ENCODE data around the gene TSPAN18. TPM values are rescaled to one million over a fixed set of nuclear protein-coding genes. Genes with fewer than 3 reads are reported as not detected.

Gene TSPAN18
- polyA plus RNA-seq, 3 donors, result 59.9 to 62.0 (median 61.2) TPM

DNA sequence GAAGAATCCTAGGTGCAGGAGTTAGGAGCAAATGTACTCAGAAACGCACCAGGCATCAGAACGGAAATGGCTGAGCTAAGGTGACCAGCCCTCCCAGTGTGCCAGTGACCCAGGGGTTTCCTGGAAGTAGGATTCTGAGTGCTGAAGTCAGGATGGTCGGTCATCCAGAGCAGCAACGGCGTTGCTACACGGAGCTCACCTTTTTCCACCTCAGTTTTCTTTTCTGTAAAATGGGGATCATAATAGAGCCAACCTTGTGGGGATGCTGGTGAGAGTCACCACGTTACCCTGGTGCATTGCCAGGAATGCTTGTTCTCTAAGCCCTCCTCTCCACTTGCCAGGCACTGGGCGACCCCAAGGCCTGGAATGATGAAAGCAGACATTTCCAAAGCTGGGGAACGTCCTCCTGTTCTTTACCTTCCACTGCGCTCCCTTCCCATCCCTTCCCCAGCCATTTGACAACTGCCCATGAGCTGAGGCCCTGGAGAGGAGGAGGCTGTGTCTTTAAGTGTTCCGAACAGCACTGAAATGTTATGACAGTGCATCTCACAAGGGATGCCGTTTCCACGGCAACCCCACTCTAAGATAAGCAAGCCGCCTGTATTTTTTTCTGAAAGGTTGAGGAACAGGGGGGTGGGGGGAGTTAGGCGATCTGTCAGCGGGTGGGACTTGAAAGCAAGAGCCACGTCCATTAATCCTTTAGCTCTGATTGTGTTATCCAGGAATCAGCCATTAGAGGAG lies 66.8 kb downstream of the TSPAN18 start:
- peak; percentile 60 for DNase-seq

- DNase-seq, result no peak
Observed at GRCh38 chr11:44795803-44796535, 69.2 kb downstream of the TSPAN18 start.

- no peak for DNase-seq
Observed at GRCh38 chr11:44797051-44797450, 70.3 kb downstream of the TSPAN18 start.

- DNase-seq, result no peak
Observed at GRCh38 chr11:44797886-44798606, 71.3 kb downstream of the TSPAN18 start.

DNA sequence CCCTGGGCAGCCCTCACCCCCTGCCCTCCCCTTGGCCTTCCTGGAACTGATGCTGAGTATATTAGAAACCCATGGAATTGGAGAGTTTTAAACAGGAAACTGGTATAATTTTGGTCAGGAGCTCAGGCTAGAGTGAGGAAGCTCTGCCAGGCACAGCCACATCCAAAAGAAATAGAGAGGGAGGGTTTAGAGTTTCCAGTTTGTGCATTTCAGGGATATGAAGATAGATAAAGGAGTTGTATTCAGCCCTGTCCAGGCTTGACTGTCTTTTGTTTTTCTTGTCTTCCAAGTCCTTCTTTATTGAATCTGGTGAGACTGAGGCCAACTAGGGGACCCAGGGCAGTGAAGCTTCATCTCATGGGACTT lies 71.8 kb downstream of the TSPAN18 start:
- no peak for DNase-seq

- no peak for DNase-seq
Observed at GRCh38 chr11:44799012-44799411, 72.2 kb downstream of the TSPAN18 start.

DNA sequence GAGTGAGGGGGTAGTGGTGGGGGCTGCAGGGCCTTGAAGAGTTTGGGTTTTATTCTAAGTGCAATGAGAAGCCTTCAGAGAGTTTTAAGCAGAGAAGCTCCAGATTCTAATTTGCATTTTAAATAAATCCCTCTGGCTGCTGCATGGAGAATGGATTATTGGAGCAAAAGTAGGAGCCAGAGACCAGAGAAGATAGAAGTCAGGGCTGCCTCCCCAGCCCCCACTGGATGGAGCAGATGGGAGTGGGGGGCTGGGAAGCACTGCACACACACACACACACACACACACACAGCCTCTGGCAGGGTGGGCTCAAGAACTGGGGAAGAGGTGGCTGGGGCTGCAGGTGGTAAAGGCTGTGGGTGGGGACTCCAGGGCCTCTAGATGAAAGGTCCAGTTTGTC lies 75.6 kb downstream of the TSPAN18 start:
- no peak for DNase-seq

GRCh38 chr11:44803009-44803408 lies 76.2 kb downstream of the TSPAN18 start:
- no peak for DNase-seq

GRCh38 chr11:44804449-44805437 lies 78.0 kb downstream of the TSPAN18 start:
- no peak for DNase-seq

DNA sequence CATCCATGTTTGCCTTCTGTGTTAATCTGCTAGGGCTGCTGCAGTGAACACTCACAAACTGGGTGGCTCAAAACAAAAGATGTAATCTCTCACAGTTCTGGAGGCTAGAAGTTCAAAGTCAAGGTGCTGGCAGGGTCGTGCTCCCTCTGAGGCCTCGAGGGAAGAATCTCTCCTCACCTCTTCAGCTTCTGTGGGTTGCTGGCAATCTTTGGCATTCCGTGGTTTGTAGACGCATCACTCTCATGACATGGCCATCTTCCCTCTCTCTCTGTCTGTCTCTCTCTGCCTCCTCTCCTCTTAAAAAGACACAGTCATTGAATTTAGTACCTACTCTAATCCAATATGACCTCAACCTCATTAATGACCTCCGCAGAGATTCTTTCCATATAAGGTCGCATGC lies 78.8 kb downstream of the TSPAN18 start:
- no peak for DNase-seq

GRCh38 chr11:44808053-44808753 lies 81.4 kb downstream of the TSPAN18 start:
- DNase-seq, result peak; percentile 47

DNA sequence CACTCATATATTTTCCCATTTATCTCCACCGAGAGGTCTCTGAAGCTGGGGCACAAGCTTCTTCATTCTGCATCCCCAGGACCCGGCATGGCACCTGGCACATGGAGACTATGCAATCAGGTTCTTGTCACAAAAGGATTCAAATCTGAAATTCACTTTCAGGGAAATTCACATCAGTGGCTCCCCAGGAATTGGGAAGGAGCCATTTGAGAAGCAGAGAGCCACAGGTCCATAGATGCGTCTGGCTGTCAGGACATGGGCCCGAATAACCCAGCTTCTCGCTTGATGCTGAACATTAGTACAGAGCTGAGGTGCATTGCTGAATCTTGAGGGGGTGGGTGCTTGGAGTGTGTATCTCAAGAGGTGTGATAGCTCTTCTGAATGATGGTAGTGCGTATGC lies 82.5 kb downstream of the TSPAN18 start:
- DNase-seq, result no peak

GRCh38 chr11:44811841-44812448 lies 85.2 kb downstream of the TSPAN18 start:
- no peak for DNase-seq

DNA sequence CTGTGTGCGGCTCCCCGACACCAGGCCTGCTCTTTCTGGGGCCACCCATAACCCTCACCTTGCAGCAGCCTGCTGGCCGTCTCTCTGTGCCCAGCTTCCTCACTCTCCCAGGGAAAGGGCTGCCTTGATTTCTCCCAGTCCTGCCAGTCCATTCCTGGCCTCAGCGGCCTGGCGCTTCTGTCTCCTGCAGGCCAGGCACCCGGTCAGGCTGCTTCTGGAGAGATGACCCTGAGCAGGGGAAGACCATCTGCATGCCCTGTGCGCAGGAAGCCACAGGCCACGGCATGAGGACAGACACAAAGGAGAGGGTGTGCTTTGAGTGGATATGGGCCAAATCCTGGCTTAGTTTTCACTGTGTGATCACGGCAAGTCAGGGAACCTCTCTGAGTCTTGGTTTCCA lies 86.2 kb downstream of the TSPAN18 start:
- no peak for DNase-seq

DNA sequence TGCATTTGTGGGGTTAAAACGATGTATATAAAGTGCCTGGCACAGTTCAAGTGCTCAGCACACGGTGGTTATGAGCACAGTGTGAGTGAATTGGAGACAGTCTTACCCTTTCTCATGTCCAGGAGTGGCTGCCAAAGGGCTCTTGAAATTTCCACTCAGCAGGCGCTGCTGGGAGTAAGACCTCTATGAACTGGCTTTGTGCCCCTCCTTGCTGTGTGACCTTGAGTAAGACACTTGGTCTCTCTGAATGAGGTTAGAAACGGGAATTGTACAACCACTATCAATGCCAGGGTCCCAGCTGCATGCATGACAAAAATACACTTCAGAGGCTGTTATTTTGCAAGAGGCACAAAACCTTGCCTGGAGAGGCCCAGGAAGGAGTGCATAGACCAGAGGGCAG lies 86.6 kb downstream of the TSPAN18 start:
- no peak for DNase-seq

GRCh38 chr11:44814881-44815592 lies 88.3 kb downstream of the TSPAN18 start:
- no peak for DNase-seq

DNA sequence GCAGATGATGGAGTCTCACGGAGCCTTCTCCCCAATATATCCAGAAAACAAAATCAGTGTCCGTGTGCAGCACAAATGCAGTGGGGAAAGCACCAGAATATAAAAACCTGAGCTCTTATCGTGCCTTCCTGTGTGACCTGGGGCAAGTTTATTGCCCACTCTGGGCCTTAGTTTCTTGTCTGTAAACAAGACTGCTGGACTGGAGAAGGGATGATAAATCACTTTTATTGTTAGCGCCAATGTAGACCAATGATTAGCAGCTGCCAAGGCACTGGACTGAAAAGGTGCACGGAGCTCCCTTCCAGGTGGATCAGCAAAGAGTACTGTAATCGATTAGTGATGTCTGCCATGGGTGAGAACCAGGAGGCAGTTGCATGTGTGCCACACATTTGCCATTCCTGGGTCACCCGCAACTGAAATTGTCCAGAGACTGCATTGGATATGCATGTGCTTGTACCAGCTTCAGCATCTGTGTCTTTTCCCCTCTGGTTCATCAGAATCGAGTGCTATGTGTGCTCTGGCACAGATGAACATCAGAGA lies 89.2 kb downstream of the TSPAN18 start:
- DNase-seq, result no peak

DNA sequence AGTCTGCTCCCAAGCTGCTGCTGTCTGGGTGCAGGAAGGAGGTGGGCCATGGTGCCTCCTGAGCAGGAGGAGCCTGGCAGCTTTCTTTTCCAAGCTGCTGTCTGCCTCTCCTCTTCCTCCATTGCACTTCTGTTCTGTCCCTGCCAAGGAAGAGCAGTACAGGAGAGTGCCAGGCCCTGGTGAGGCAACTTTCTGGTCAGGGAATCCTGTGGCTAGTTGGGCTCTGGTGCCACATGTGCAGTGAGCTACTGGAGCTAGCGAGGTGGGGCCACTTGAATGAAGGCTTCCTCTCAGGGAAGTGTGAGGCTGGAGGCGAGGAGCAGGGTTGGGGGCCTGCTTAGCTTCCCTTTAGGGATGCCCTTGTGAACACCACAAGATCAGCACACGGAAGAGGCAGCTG lies 90.0 kb downstream of the TSPAN18 start:
- no peak for DNase-seq

DNA sequence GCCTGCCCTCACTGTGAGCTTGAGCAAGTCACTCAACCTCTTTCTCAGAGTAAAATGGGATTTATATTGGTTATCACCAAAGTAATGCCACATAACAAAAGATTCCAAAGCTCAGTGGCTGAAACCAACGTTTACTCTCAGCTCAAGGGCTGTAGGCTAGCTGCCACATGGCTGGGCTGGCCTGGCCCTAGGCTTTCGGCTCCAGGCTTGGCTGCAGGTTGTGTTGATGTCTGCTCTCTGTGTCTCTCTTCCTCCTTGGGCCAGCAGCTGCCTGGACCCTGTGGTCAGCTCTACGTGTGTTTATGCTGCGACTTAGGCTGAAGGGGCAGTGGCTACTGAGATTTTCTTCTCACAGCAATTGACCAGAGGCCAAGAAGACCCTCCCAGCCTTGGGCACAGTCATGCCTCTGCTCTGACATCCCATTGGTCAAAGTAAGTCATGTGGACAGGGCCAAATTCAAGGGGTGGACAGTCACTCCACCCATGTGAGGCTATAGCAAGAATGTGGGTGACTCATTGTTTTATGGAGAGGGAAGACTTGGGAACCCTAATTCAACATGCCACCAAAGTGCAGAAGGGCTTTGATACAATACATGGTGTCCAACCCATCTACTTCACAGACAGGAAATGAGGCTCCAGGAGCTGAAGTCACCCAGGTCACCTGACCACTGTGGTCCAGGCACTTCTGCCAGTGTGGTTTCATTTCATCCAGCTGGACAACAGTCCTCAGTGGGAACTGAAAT lies 90.6 kb downstream of the TSPAN18 start:
- DNase-seq, result no peak
